Measurements from ENCODE around the gene SHH. TPM values are rescaled to one million over a fixed set of nuclear protein-coding genes. Genes with fewer than 3 reads are reported as not detected.

Gene SHH
- total and polyA plus RNA-seq, 11 donors, result not detected

GRCh38 chr7:155786491-155786890, 25.8 kb downstream of the SHH start:
- ATAC-seq (no peak), DNase-seq (no peak)
- intact Hi-C loops (cut with DNase I), result no loop called here
- Histone ChIP-seq H3K9me3 (no peaks in the 10 kb centered on the region), H3K36me3 (peaks cover 0 to 28% (median 17%) of the 10 kb centered on the region in 9 donors), H3K27ac (no peak overlapping the region), H3K4me3 (peak overlapping the region in 2 of 12 donors; percentile 48 to 55), H3K27me3 (peaks cover 0 to 15% (median 0%) of the 10 kb centered on the region in 9 donors), H3K4me1 (peaks cover 0 to 14% (median 1%) of the 10 kb centered on the region in 12 donors)
- 90 to 94% (median 91%) methylated on average over 10 of the region's 10 CpGs for WGBS, 4 donors
- TF ChIP-seq POLR2A (IDR thresholded peaks at IDR 0.05), result no peak
- no peak for TF ChIP-seq CTCF (IDR thresholded peaks at IDR 0.05)

- Histone ChIP-seq H3K9me3 (no peaks in the 10 kb centered on the region), H3K4me3 (no peak overlapping the region), H3K27ac (no peak overlapping the region), H3K36me3 (peaks cover 0 to 37% (median 26%) of the 10 kb centered on the region in 9 donors), H3K4me1 (peaks cover 0 to 14% (median 1%) of the 10 kb centered on the region in 12 donors), H3K27me3 (peaks cover 0 to 15% (median 0%) of the 10 kb centered on the region in 9 donors)
- DNase-seq (no peak), ATAC-seq (no peak)
- TF ChIP-seq CTCF (IDR thresholded peaks at IDR 0.05) (no peak), POLR2A (IDR thresholded peaks at IDR 0.05) (no peak)
- 93 to 97% (median 95%) methylated on average over 10 of the region's 10 CpGs for WGBS, 4 donors
- intact Hi-C loops (cut with DNase I), result no loop called here
Observed at GRCh38 chr7:155785536-155785935, 26.7 kb downstream of the SHH start.

DNA sequence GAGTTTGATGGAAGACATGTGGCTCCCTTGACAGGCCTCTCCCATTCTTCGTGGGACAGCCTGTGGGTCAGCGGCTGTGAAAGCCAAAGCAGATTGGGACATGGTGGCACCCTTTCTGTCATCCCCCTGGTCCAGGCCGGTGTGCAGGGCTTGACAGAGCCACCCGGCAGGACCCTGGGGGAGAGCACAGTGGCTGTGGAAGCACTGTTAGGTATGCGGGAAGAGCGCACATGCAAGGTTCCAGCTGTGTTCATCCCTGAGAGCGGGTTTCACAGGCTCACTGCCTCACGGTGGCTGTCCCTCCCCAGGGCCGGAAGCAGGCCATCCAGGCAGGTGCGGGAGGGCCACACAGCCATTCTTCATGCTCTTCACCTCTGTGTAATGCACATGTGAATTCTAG, 29.8 kb downstream of the SHH start:
- H3K4me3 ChIP-seq, result no peak overlapping the region
- H3K9me3 ChIP-seq, result no peaks in the 10 kb centered on the region
- 84 to 90% (median 86%) methylated on average over 2 to 10 of the region's 10 CpGs for WGBS, 4 donors
- intact Hi-C loops (cut with DNase I), result no loop called here
- no peak overlapping the region for H3K27ac ChIP-seq
- peaks cover 0 to 11% (median 0%) of the 10 kb centered on the region in 9 donors for H3K27me3 ChIP-seq
- peak in 1 of 5 donors; percentile 23 for DNase-seq
- ATAC-seq, result no peak
- peaks cover 0 to 10% (median 0%) of the 10 kb centered on the region in 12 donors for H3K4me1 ChIP-seq
- H3K36me3 ChIP-seq, result peaks cover 0 to 65% (median 54%) of the 10 kb centered on the region in 9 donors
- TF ChIP-seq CTCF (IDR thresholded peaks at IDR 0.05), result no peak
- no peak for TF ChIP-seq POLR2A (IDR thresholded peaks at IDR 0.05)

- no peak for TF ChIP-seq POLR2A (IDR thresholded peaks at IDR 0.05)
- no peak for TF ChIP-seq CTCF (IDR thresholded peaks at IDR 0.05)
- ATAC-seq (no peak), DNase-seq (no peak)
- peaks cover 0 to 76% (median 64%) of the 10 kb centered on the region in 9 donors for H3K36me3 ChIP-seq
- no peaks in the 10 kb centered on the region for H3K9me3 ChIP-seq
- WGBS, 4 donors, result 92 to 95% (median 95%) methylated on average over 19 to 20 of the region's 20 CpGs
- H3K27me3 ChIP-seq, result peaks cover 0 to 1% (median 0%) of the 10 kb centered on the region in 9 donors
- H3K4me1 ChIP-seq, result no peaks in the 10 kb centered on the region
- H3K4me3 ChIP-seq, result no peak overlapping the region
- no peak overlapping the region for H3K27ac ChIP-seq
- intact Hi-C loops (cut with DNase I), result no loop called here
Observed at GRCh38 chr7:155781433-155781832, 30.8 kb downstream of the SHH start.
